T-helper 1 cell treated with Interleukin-12 subunit alpha and Interleukin-12 subunit beta and Interleukin-4 antibody, amounts not matched to agents 30 μg/mL and 1 μg/mL, for 36 hours (primary cell): ENCODE results near the gene CNP.
A peak's percentile ranks its signal among the peaks of the same experiment; 100 is the strongest.
"Not testable (repeated sequence)": the region's sequence is repeated elsewhere in the genome, so short reads cannot be mapped to it uniquely, and the experiment has no call there.

Experiments used
- H3K27ac Mint-ChIP-seq: one replicate; pipeline ENCODE4 v1.8.0; 2021; ENCODE audit warnings: mild to moderate bottlenecking, mixed read lengths
- H3K27me3 Mint-ChIP-seq: one replicate; pipeline ENCODE4 v1.8.0; 2021; ENCODE audit warnings: low read depth, mixed read lengths
- H3K36me3 Mint-ChIP-seq: one replicate; pipeline ENCODE4 v1.8.0; 2021; ENCODE audit warnings: low read depth, mixed read lengths
- H3K4me1 Mint-ChIP-seq: one replicate; pipeline ENCODE4 v1.8.0; 2021; ENCODE audit warnings: low read depth, mixed read lengths
- H3K4me3 Mint-ChIP-seq: one replicate; pipeline ENCODE4 v1.8.0; 2021; ENCODE audit warnings: mild to moderate bottlenecking, moderate library complexity, mixed read lengths
- H3K9me3 Mint-ChIP-seq: one replicate; pipeline ENCODE4 v1.8.0; 2021; ENCODE audit warnings: mixed read lengths

The CNP gene

GRCh38 chr17:41966463-41967140 lies at the start of gene CNP:
Gene CNP, plus strand, starts transcription at chr17:41966795. Its CDS starts 90 bp downstream, at chr17:41966885.
- Mint-ChIP-seq H3K9me3 (no peaks in the 10 kb centered on the region), H3K4me1 (peaks cover 26% of the 10 kb centered on the region), H3K27ac (peak within 1 kb of the TSS; percentile 77), H3K36me3 (peaks cover 14% of the 10 kb centered on the region), H3K27me3 (no peaks in the 10 kb centered on the region), H3K4me3 (peak within 1 kb of the TSS; percentile 85)

DNA sequence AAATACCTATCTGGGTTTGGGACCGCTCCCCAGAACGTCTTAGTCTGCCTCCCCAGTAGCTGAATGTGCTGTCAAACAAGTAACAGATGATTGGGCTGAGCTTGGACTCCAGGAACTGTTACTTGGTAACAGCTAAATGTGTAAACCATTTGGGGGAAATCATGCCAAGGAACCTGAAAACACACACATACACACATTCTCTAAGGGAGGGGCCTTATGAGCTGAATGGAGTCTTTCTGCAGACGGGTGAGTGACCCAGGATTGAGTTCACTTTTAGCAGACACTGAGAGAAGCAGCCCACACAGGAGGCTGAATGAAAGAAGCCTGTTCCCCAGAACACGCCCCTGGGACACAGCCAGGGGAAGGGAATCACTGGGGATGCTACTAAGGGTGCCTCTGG lies 49.4 kb upstream of the CNP start:
- Mint-ChIP-seq H3K4me1 (peaks cover 31% of the 10 kb centered on the region), H3K27ac (peak overlapping the region; percentile 94), H3K9me3 (no peaks in the 10 kb centered on the region), H3K36me3 (peaks cover 6% of the 10 kb centered on the region), H3K27me3 (no peaks in the 10 kb centered on the region), H3K4me3 (peak overlapping the region; percentile 92)

DNA sequence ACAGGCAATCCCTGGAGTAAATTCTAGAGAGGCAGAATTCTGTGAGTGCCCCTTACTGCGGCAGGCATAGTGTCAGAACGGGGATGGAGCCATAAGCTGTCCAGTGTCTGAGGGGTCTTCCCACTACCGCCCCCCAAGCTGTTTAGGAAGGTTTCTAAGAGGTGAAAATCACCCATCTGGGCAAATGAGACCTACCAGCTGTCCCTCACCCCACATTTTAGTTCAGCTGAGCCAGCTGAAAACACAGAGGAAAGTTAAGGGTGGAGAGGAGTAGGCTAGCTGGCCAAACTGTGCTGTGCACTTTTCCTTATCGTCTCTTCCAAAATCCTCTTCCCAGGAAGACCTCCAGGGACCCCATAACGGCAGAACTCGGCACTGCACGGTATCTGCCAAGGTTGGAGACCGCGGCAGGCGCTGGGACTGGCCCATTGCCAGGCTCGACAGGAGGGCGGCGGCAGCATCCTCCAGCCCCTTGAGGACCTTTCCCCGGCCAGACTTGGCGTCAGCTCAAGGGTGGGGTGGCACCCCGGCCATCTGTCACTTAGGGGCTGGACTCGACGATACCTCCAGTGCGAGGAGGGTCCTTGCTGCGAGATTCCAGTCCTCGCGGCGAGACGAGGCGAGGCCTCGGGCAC lies 48.8 kb upstream of the CNP start:
- peaks cover 1% of the 10 kb centered on the region for H3K36me3 Mint-ChIP-seq
- peaks cover 31% of the 10 kb centered on the region for H3K4me1 Mint-ChIP-seq
- H3K9me3 Mint-ChIP-seq = no peaks in the 10 kb centered on the region
- peak overlapping the region; percentile 92 for H3K4me3 Mint-ChIP-seq
- H3K27ac Mint-ChIP-seq = peak overlapping the region; percentile 94
- H3K27me3 Mint-ChIP-seq = no peaks in the 10 kb centered on the region

DNA sequence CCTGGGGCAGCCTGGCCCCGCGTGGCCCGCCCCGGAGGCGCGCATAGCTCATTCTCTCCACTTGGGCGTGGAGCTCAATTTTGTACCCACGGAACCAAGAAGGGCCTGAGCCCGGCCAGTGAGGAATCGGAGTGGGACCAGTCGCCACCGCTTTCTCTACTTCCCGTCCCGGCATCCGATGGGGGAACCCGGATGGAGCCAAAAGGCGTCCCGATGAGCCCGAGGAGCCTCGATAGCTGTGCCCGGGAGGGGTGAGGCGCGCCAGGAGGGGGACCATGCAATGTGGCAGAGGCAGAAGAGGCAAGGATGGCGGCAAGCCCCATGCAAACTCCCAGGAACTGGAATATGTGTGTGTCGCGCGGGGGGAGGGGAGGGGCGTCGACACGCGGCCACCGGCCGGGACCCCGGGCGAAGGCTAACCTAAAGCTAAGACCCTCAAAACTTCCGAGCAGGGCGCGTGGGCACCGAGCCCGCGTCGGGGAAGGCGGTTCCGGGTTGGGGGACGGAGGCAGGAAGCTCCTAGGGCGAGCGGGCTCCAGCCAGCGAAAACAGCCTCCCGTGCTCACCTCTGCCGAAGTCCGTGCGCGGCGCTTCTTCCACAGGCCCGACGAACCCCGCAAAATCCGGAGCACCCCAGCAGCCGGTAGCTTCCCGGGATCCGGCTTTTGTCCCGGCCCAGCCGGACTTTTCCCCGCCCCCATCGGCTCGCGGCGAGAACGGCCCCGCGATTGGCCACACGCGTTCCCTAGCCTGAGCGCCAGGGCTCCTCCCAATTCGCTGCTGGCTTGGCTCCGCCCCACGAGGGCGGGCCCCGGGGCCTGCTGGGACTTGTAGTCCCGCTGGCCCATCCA lies 48.1 kb upstream of the CNP start, which contains the start of gene ACLY:
Gene ACLY, minus strand, starts transcription at position 638 of the 851 bp plus-strand sequence. CDS start 5,078 bp downstream, outside the sequence.
- no peaks in the 10 kb centered on the region for H3K9me3 Mint-ChIP-seq
- H3K27me3 Mint-ChIP-seq = no peaks in the 10 kb centered on the region
- peaks cover 1% of the 10 kb centered on the region for H3K36me3 Mint-ChIP-seq
- peaks cover 27% of the 10 kb centered on the region for H3K4me1 Mint-ChIP-seq
- peak within 1 kb of the TSS; percentile 94 for H3K27ac Mint-ChIP-seq
- H3K4me3 Mint-ChIP-seq = peak within 1 kb of the TSS; percentile 92

- peak overlapping the region; percentile 94 for H3K27ac Mint-ChIP-seq
- peaks cover 1% of the 10 kb centered on the region for H3K36me3 Mint-ChIP-seq
- peak overlapping the region; percentile 92 for H3K4me3 Mint-ChIP-seq
- no peaks in the 10 kb centered on the region for H3K9me3 Mint-ChIP-seq
- H3K27me3 Mint-ChIP-seq = no peaks in the 10 kb centered on the region
- H3K4me1 Mint-ChIP-seq = peaks cover 25% of the 10 kb centered on the region
Measured at GRCh38 chr17:41919165-41919817, 47.3 kb upstream of the CNP start.

DNA sequence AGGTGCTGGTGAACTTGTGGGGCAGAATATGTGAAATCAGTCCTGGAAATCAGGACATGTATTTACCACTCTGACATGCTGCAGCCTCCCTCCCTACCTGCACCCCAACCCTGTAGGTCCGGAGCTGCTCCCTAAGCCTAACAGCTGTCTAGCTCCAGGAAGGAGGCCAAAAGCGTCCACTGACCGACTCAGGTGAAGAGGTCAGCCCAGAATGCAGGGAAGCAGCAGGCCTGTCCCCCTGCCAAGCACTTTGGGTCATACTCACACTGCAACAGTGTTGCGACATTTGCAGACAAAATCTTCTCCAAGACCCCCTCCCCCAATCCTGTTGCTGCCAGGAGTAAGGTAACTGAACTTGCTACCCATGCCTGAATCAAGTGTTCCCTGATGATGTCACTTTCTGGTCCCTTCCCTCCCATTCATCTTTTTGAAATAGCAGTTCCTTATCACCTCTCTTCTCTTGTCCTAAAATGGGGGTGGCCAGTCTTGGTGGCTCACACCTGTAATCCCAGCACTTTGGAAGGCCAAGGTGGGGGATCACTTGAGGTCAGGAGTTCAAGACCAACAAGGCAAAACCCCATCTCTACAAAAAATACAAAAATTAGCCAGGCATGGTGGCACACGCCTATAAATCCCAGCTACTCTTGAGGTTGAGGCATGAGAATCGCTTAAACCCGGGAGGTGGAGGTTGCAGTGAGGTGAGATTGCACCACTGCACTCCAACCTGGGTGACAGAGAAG lies 46.6 kb upstream of the CNP start:
- H3K9me3 Mint-ChIP-seq = no peaks in the 10 kb centered on the region
- no peaks in the 10 kb centered on the region for H3K36me3 Mint-ChIP-seq
- H3K4me3 Mint-ChIP-seq = peak overlapping the region; percentile 92
- no peaks in the 10 kb centered on the region for H3K27me3 Mint-ChIP-seq
- H3K27ac Mint-ChIP-seq = peak overlapping the region; percentile 77
- H3K4me1 Mint-ChIP-seq = peaks cover 20% of the 10 kb centered on the region

DNA sequence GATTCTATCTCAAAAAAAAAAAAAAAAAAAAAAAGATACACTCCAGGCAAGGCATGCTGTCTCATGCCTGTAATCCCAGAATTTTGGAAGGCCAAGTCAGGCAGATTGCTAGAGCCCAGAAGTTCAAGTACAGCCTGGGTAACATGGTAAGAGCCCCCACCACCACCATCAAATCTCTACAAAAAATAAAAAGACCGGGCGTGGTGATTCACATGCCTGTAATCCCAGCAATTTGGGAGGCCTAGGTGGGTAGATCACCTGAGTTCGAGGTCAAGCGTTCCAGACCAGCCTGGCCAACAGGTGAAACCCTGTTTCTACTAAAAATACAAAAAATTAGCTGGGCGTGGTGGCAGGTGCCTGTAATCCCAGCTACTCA lies 46.0 kb upstream of the CNP start:
- H3K4me3 Mint-ChIP-seq = no peak overlapping the region
- H3K27me3 Mint-ChIP-seq = no peaks in the 10 kb centered on the region

GRCh38 chr17:41925991-41926590 lies 40.5 kb upstream of the CNP start:
- Mint-ChIP-seq H3K4me1 (peaks cover 17% of the 10 kb centered on the region), H3K27me3 (no peaks in the 10 kb centered on the region), H3K36me3 (peaks cover 3% of the 10 kb centered on the region), H3K27ac (no peak overlapping the region), H3K4me3 (no peak overlapping the region), H3K9me3 (no peaks in the 10 kb centered on the region)

More for the DNA sequence above, 46.0 kb upstream of the CNP start:
- H3K4me1 Mint-ChIP-seq = peaks cover 18% of the 10 kb centered on the region
- H3K36me3 Mint-ChIP-seq = no peaks in the 10 kb centered on the region
- H3K27ac Mint-ChIP-seq = no peak overlapping the region
- H3K9me3 Mint-ChIP-seq = no peaks in the 10 kb centered on the region

DNA sequence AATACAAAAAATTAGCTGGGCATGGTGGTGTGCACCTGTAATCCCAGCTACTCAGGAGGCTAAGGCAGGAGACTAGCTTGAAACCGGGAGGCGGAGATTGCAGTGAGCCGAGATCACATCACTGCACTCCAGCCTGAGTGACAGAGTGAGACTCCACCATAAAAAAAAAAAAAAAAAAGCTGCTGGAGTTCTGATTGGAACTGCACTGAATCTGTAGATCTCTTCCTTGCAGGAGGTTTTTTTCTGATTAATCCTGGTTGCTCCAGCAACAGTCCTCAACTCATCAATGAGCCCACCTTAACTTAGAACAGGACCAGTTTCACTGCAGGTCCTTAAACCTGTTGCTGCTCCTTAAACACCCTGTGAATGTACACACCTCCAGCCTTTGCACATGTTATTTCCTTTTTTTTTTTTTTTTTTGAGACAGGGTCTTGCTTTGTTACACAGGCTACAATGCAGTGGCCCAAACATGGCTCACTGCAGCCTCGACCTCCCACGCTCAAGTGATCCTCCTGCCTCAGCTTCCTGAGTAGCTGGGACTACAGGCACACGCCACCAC lies 37.8 kb upstream of the CNP start:
- H3K4me1 Mint-ChIP-seq = peaks cover 34% of the 10 kb centered on the region
- peak overlapping the region; percentile 70 for H3K27ac Mint-ChIP-seq
- peak overlapping the region; percentile 99 for H3K4me3 Mint-ChIP-seq
- no peaks in the 10 kb centered on the region for H3K9me3 Mint-ChIP-seq
- H3K27me3 Mint-ChIP-seq = no peaks in the 10 kb centered on the region
- H3K36me3 Mint-ChIP-seq = peaks cover 3% of the 10 kb centered on the region

- Mint-ChIP-seq H3K4me1 (peaks cover 34% of the 10 kb centered on the region), H3K9me3 (no peaks in the 10 kb centered on the region), H3K27ac (peak within 1 kb of the TSS; percentile 99), H3K4me3 (peak within 1 kb of the TSS; percentile 99), H3K36me3 (peaks cover 3% of the 10 kb centered on the region), H3K27me3 (no peaks in the 10 kb centered on the region)
Measured at GRCh38 chr17:41930009-41930832, 36.4 kb upstream of the CNP start, which contains the start of gene ODAD4. Gene ODAD4, plus strand, starts transcription at chr17:41930617. Its CDS starts 107 bp downstream, at chr17:41930724.

GRCh38 chr17:41930833-41931156 lies 35.8 kb upstream of the CNP start:
- Mint-ChIP-seq H3K27ac (peak overlapping the region; percentile 99), H3K4me3 (peak overlapping the region; percentile 99), H3K4me1 (peaks cover 34% of the 10 kb centered on the region)
- H3K36me3 Mint-ChIP-seq, H3K27me3 Mint-ChIP-seq, H3K9me3 Mint-ChIP-seq: not testable (repeated sequence)

GRCh38 chr17:41931715-41932114 lies 34.9 kb upstream of the CNP start:
- not testable (repeated sequence) for H3K36me3 Mint-ChIP-seq, H3K27me3 Mint-ChIP-seq, H3K9me3 Mint-ChIP-seq
- Mint-ChIP-seq H3K4me3 (peak overlapping the region; percentile 28), H3K27ac (peak overlapping the region; percentile 67), H3K4me1 (peaks cover 34% of the 10 kb centered on the region)
